K562 (cell line): Measurements from ENCODE around the gene SEMA6B. TPM values are rescaled to one million over a fixed set of nuclear protein-coding genes. Genes with fewer than 3 reads are reported as not detected.
A peak's percentile ranks its signal among the peaks of the same experiment; 100 is the strongest.

ENCODE experiments used
- E2F6 ChIP-seq, 2 experiments: IDR thresholded peaks; 2 replicates each; pipeline ENCODE4 v1.6.1; 2011; ENCODE audit warnings: borderline replicate concordance in 1 of 2, control low read depth in 1 of 2, low read depth in 1 of 2, low read length in 1 of 2, mild to moderate bottlenecking in 1 of 2, mixed read lengths in 1 of 2, moderate library complexity in 1 of 2; ENCODE audit not compliant: insufficient read depth in 1 of 2, insufficient read length in 1 of 2, poor library complexity in 1 of 2, severe bottlenecking in 1 of 2; ENCODE audit errors: extremely low read depth in 1 of 2
- ETS2 ChIP-seq: IDR thresholded peaks from 2 replicates; pipeline ENCODE4 v1.6.1; 2016; ENCODE audit warnings: borderline replicate concordance, missing genetic modification characterization, mild to moderate bottlenecking, moderate library complexity, missing compliant biosample characterization; ENCODE audit not compliant: poor library complexity, severe bottlenecking
- ETV5 ChIP-seq: sonication (generic); formaldehyde crosslinking; IDR thresholded peaks from 2 replicates; pipeline ENCODE4 v1.4.0; 2020; ENCODE audit warnings: low read depth, mild to moderate bottlenecking, missing genetic modification reagents
- GABPA ChIP-seq: fragments of 200-800 bp; sonication (Bioruptor generic); conservative IDR thresholded peaks from 2 replicates; pipeline ENCODE4 v1.6.1; 2016; ENCODE audit warnings: low read depth, missing genetic modification characterization, missing compliant biosample characterization
- PCBP2 ChIP-seq: fragments of 200-400 bp; formaldehyde crosslinking; IDR thresholded peaks from 2 replicates; pipeline ENCODE4 v1.6.1; 2018; ENCODE audit warnings: low read length, low read depth, mild to moderate bottlenecking, moderate library complexity; ENCODE audit not compliant: poor library complexity, severe bottlenecking
- RBM17 ChIP-seq: fragments of 200-400 bp; formaldehyde crosslinking; IDR thresholded peaks from 2 replicates; pipeline ENCODE4 v1.6.1; 2017; ENCODE audit warnings: low read depth, mild to moderate bottlenecking, low read length, borderline replicate concordance
- RFX5 ChIP-seq: IDR thresholded peaks from 2 replicates; pipeline ENCODE4 v1.6.1; 2011; ENCODE audit warnings: low read depth, mild to moderate bottlenecking, improper control_type of control experiment, low read length
- STAT6 ChIP-seq: sonication (generic); formaldehyde crosslinking; IDR thresholded peaks from 2 replicates; pipeline ENCODE4 v1.8.1; 2023; ENCODE audit warnings: mild to moderate bottlenecking, missing genetic modification reagents
- TCF7 ChIP-seq: sonication (generic); IDR thresholded peaks from 2 replicates; pipeline ENCODE4 v1.6.1; 2016; ENCODE audit warnings: antibody characterized with exemption, borderline replicate concordance
- ZNF785 ChIP-seq: fragments of 250-450 bp; sonication (Bioruptor Pico); IDR thresholded peaks from 2 replicates; pipeline ENCODE4 v1.4.0; 2020; ENCODE audit warnings: mild to moderate bottlenecking
- ZZZ3 ChIP-seq: fragments of 450-650 bp; IDR thresholded peaks from 2 replicates; pipeline ENCODE4 v1.6.1; 2016; ENCODE audit warnings: antibody characterized with exemption, mild to moderate bottlenecking, moderate library complexity
- polyA plus RNA-seq, 8 experiments: library from polyadenylated mRNA; depleted of rRNA in 4 of 8; stranded (reverse) in 5 of 8; unstranded in 3 of 8; fragments of >200 nt; fragmentation: Nextera tagmentation in 2 of 8; fragmentation: Illumina TruSeq in 1 of 8; extraction: Ambion mirVana in 2 of 8; extraction: Trizol in 1 of 8; gene quantifications; 2 replicates each; pipeline versions ENCODE4 v1.2.1 to v1.2.3, GENCODE V29; 2011 to 2014; ENCODE audit warnings: inconsistent platforms in 1 of 8, missing spikeins in 1 of 8
- total RNA-seq, 7 experiments: library from RNA; depleted of rRNA in 6 of 7; stranded (reverse); fragments of >200 nt in 6 of 7; fragmentation: Illumina TruSeq in 2 of 7; extraction: Trizol in 2 of 7; gene quantifications; 2 replicates each; pipeline versions ENCODE4 v1.2.1 to v1.2.3, GENCODE V29; 2011 to 2021; ENCODE audit warnings: low replicate concordance in 1 of 7
- TF ChIP-seq, protein P1 (sequence below), 2 experiments: fragments of 450-650 bp; IDR thresholded peaks; 2 replicates each; pipeline ENCODE4 v1.6.1; 2018; ENCODE audit warnings: mild to moderate bottlenecking in 2 of 2, low read depth in 1 of 2; ENCODE audit not compliant: partially characterized antibody in 2 of 2
- TF ChIP-seq, protein P2 (sequence below): fragments of 450-650 bp; IDR thresholded peaks from 2 replicates; pipeline ENCODE4 v1.6.1; 2016; ENCODE audit warnings: antibody characterized with exemption
- TF ChIP-seq, protein P3 (sequence below): sonication (generic); formaldehyde crosslinking; IDR thresholded peaks from 2 replicates; pipeline ENCODE4 v1.9.0; 2022; ENCODE audit warnings: mild to moderate bottlenecking, missing genetic modification reagents

SEMA6B gene
- total and polyA plus RNA-seq, 9 of the 15 experiments (the other 6 are each of a cell fraction or from before 2014, with no cell fraction given) = 0.65 to 4.6 (median 2.5) TPM; not detected in 2

- TF ChIP-seq, protein P1, sequence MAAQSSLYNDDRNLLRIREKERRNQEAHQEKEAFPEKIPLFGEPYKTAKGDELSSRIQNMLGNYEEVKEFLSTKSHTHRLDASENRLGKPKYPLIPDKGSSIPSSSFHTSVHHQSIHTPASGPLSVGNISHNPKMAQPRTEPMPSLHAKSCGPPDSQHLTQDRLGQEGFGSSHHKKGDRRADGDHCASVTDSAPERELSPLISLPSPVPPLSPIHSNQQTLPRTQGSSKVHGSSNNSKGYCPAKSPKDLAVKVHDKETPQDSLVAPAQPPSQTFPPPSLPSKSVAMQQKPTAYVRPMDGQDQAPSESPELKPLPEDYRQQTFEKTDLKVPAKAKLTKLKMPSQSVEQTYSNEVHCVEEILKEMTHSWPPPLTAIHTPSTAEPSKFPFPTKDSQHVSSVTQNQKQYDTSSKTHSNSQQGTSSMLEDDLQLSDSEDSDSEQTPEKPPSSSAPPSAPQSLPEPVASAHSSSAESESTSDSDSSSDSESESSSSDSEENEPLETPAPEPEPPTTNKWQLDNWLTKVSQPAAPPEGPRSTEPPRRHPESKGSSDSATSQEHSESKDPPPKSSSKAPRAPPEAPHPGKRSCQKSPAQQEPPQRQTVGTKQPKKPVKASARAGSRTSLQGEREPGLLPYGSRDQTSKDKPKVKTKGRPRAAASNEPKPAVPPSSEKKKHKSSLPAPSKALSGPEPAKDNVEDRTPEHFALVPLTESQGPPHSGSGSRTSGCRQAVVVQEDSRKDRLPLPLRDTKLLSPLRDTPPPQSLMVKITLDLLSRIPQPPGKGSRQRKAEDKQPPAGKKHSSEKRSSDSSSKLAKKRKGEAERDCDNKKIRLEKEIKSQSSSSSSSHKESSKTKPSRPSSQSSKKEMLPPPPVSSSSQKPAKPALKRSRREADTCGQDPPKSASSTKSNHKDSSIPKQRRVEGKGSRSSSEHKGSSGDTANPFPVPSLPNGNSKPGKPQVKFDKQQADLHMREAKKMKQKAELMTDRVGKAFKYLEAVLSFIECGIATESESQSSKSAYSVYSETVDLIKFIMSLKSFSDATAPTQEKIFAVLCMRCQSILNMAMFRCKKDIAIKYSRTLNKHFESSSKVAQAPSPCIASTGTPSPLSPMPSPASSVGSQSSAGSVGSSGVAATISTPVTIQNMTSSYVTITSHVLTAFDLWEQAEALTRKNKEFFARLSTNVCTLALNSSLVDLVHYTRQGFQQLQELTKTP (IDR thresholded peaks at IDR 0.05; ENCODE audit: low read depth in 1 of 2, partially characterized antibody in 2 of 2) = no peak
- TF ChIP-seq, protein P2, sequence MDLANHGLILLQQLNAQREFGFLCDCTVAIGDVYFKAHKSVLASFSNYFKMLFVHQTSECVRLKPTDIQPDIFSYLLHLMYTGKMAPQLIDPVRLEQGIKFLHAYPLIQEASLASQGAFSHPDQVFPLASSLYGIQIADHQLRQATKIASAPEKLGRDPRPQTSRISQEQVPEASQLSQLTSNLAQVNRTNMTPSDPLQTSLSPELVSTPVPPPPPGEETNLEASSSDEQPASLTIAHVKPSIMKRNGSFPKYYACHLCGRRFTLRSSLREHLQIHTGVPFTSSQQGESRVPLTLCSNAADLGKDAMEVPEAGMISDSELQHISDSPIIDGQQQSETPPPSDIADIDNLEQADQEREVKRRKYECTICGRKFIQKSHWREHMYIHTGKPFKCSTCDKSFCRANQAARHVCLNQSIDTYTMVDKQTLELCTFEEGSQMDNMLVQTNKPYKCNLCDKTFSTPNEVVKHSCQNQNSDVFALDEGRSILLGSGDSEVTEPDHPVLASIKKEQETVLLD = 0 out of 2 replicates have a peak, but pooled peaks have one; percentile 33
- no peak for TF ChIP-seq ZZZ3
- no peak for TF ChIP-seq ETS2 (tag)
- TF ChIP-seq E2F6 (IDR thresholded peaks at IDR 0.05; ENCODE audit: borderline replicate concordance in 1 of 2, extremely low read depth in 1 of 2, insufficient read depth in 1 of 2, insufficient read length in 1 of 2, low read depth in 1 of 2, low read length in 1 of 2, poor library complexity in 1 of 2, severe bottlenecking in 1 of 2) = peak in 1 of 2 experiments; percentile 6
- no peak for TF ChIP-seq ZNF785 (CRISPR knock-in tag)
- no peak for TF ChIP-seq TCF7
- TF ChIP-seq RFX5 = no peak
- no peak for TF ChIP-seq STAT6
- no peak for TF ChIP-seq ETV5 (CRISPR knock-in tag)
- no peak for TF ChIP-seq RBM17
- no peak for TF ChIP-seq PCBP2
- TF ChIP-seq, protein P3, sequence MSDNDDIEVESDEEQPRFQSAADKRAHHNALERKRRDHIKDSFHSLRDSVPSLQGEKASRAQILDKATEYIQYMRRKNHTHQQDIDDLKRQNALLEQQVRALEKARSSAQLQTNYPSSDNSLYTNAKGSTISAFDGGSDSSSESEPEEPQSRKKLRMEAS (CRISPR knock-in tag) = peak; percentile 61
- TF ChIP-seq GABPA (tag) = no peak
Measured at GRCh38 chr19:4555657-4556561, 3.6 kb downstream of the SEMA6B start (continued).
